K562 (cell line): ENCODE data around the gene CCR6. TPM values are rescaled to one million over a fixed set of nuclear protein-coding genes. Genes with fewer than 3 reads are reported as not detected.
"Not testable (repeated sequence)": the region's sequence is repeated elsewhere in the genome, so short reads cannot be mapped to it uniquely, and the experiment has no call there.

ENCODE experiments used
- ATAC-seq: fragments of 200-7000 bp; cut with Tn5 transposase; 3 replicates; pipeline ENCODE4 v1.9.1; 2020; ENCODE audit warnings: moderate library complexity
- BruUV-seq: library from RNA; stranded (reverse); fragments of 400-500 nt; replicated peaks from 2 replicates; lab custom pipeline; 2021; lab: Mats Ljungman, UMichigan
- CTCF ChIA-PET: fragments of 300-600 bp; formaldehyde crosslinking; extraction: SDS; loops from one replicate; lab custom pipeline; 2021; ENCODE audit warnings: low intra/inter-chr PET ratio; lab: Yijun Ruan, JAX
- POLR2A ChIA-PET: fragments of 300-600, 350-650 bp; sonication (Branson Sonifier 250); formaldehyde crosslinking; extraction: SDS; loops from one replicate; lab custom pipeline; 2021; ENCODE audit warnings: antibody characterized with exemption, inconsistent platforms; lab: Yijun Ruan, JAX
- DNase-seq, 4 experiments: peaks; one replicate each; pipeline versions ENCODE4 v3.0.0 to v3.0.0-alpha.2; 2011 to 2018; ENCODE audit warnings: low spot score in 3 of 4, mixed read lengths in 3 of 4; ENCODE audit errors: extremely low read depth in 1 of 4
- FAIRE-seq: peaks from 2 replicates; lab custom pipeline; 2011; peaks lifted over from hg19 to GRCh38; lab: Jason Lieb, UNC
- H2AFZ ChIP-seq: 2 replicates; pipeline ENCODE4 v1.6.0; 2011; ENCODE audit warnings: low read depth, low read length, control low read depth, inconsistent platforms
- H3K27ac ChIP-seq: fragments of 200-600 bp; 3 replicates; pipeline ENCODE4 v1.8.0; 2011; ENCODE audit warnings: low read depth, mild to moderate bottlenecking, control low read depth, inconsistent platforms, low read length, moderate library complexity, mixed read lengths; ENCODE audit errors: extremely low read depth
- H3K27me3 ChIP-seq, 2 experiments: fragments of 300-600 bp in 1 of 2; 2 replicates in 1 of 2; 3 replicates in 1 of 2; pipeline versions ENCODE4 v1.6.0 to v1.8.0; 2011; ENCODE audit warnings: inconsistent platforms in 2 of 2, low read length in 2 of 2, mild to moderate bottlenecking in 1 of 2, mixed read lengths in 1 of 2, moderate library complexity in 1 of 2; ENCODE audit not compliant: control insufficient read depth in 2 of 2, insufficient read depth in 2 of 2
- H3K36me3 ChIP-seq: fragments of 300-600 bp; 3 replicates; pipeline ENCODE4 v1.8.0; 2011; ENCODE audit warnings: mild to moderate bottlenecking, low read length, inconsistent platforms; ENCODE audit not compliant: control insufficient read depth, insufficient read depth
- H3K4me1 ChIP-seq, 2 experiments: fragments of 200-600 bp in 1 of 2; replicated peaks in 1 of 2; 2 replicates in 1 of 2; 3 replicates in 1 of 2; pipeline versions ENCODE4 v1.5.1 to v1.8.0; 2011; ENCODE audit warnings: inconsistent platforms in 2 of 2, low read length in 2 of 2, mild to moderate bottlenecking in 1 of 2, mixed read lengths in 1 of 2, moderate library complexity in 1 of 2; ENCODE audit not compliant: control insufficient read depth in 2 of 2, insufficient read depth in 2 of 2
- H3K4me2 ChIP-seq: 2 replicates; pipeline ENCODE4 v1.6.1; 2011; ENCODE audit warnings: low read length, control low read depth, inconsistent platforms, mixed read lengths; ENCODE audit not compliant: insufficient read depth
- H3K4me3 ChIP-seq: fragments of 200-600 bp; sonication (generic), shearing (Covaris generic); 2 replicates; pipeline ENCODE4 v1.5.1; 2016; ENCODE audit warnings: control low read depth, inconsistent platforms
- H3K79me2 ChIP-seq: fragments of 200-600 bp; 3 replicates; pipeline ENCODE4 v1.8.0; 2011; ENCODE audit warnings: low read length, inconsistent platforms; ENCODE audit not compliant: control insufficient read depth, insufficient read depth
- H3K9ac ChIP-seq, 2 experiments: 2 replicates each; pipeline versions ENCODE4 v1.6.0 to v1.6.1; 2011; ENCODE audit warnings: low read depth in 2 of 2, low read length in 2 of 2, control low read depth in 1 of 2, inconsistent platforms in 1 of 2, mild to moderate bottlenecking in 1 of 2, mixed read lengths in 1 of 2; ENCODE audit not compliant: insufficient read depth in 1 of 2
- H3K9me1 ChIP-seq: one replicate; pipeline ENCODE4 v1.6.0; 2011; ENCODE audit warnings: inconsistent platforms, mild to moderate bottlenecking, low read length, moderate library complexity; ENCODE audit not compliant: control insufficient read depth, insufficient read depth
- H3K9me3 ChIP-seq: replicated peaks from 2 replicates; pipeline ENCODE4 v1.5.1; 2011; ENCODE audit warnings: low read depth, low read length, inconsistent platforms; ENCODE audit not compliant: control insufficient read depth, insufficient read depth
- H4K20me1 ChIP-seq: replicated peaks from 2 replicates; pipeline ENCODE4 v1.6.1; 2011; ENCODE audit warnings: low read length, inconsistent platforms, mixed read lengths; ENCODE audit not compliant: control insufficient read depth, insufficient read depth
- WGBS: fragments of 100-300 bp; shearing (Covaris generic); methylation state at CpG from one replicate; pipeline ENCODE4 v1.1.6; 2016; ENCODE audit warnings: low coverage, mixed read lengths; ENCODE audit not compliant: insufficient coverage; ENCODE audit errors: missing lambda C conversion rate; 5-methylcytosine and 5-hydroxymethylcytosine counted together
- in situ Hi-C: fragments of 300-500 bp; cut with MboI; formaldehyde crosslinking; loops from 4 replicates; pipeline ENCODE4 v1.15.0; 2018; ENCODE audit warnings: inconsistent platforms, mixed read lengths
- intact Hi-C: fragments of 100-400 bp; cut with micrococcal nuclease; formaldehyde crosslinking; loops from 2 replicates; pipeline ENCODE4 v1.14.2; 2022
- polyA plus RNA-seq, 8 experiments: library from polyadenylated mRNA; depleted of rRNA in 4 of 8; stranded (reverse) in 5 of 8; unstranded in 3 of 8; fragments of >200 nt; fragmentation: Nextera tagmentation in 2 of 8; fragmentation: Illumina TruSeq in 1 of 8; extraction: Ambion mirVana in 2 of 8; extraction: Trizol in 1 of 8; gene quantifications; 2 replicates each; pipeline versions ENCODE4 v1.2.1 to v1.2.3, GENCODE V29; 2011 to 2014; ENCODE audit warnings: inconsistent platforms in 1 of 8, missing spikeins in 1 of 8
- total RNA-seq, 7 experiments: library from RNA; depleted of rRNA in 6 of 7; stranded (reverse); fragments of >200 nt in 6 of 7; fragmentation: Illumina TruSeq in 2 of 7; extraction: Trizol in 2 of 7; gene quantifications; 2 replicates each; pipeline versions ENCODE4 v1.2.1 to v1.2.3, GENCODE V29; 2011 to 2021; ENCODE audit warnings: low replicate concordance in 1 of 7

Gene CCR6
- total and polyA plus RNA-seq, 9 of the 15 experiments (the other 6 are each of a cell fraction or from before 2014, with no cell fraction given), result not detected

GRCh38 chr6:167169867-167170266 lies 47.0 kb downstream of the CCR6 start:
- CTCF ChIA-PET, H3K9me1 ChIP-seq, H3K27ac ChIP-seq, H3K4me2 ChIP-seq, DNase-seq, H3K4me1 ChIP-seq, POLR2A ChIA-PET, H3K9me3 ChIP-seq, H3K36me3 ChIP-seq, BruUV-seq, ATAC-seq, H2AFZ ChIP-seq, intact Hi-C loops, H4K20me1 ChIP-seq, FAIRE-seq, H3K79me2 ChIP-seq, H3K9ac ChIP-seq, H3K4me3 ChIP-seq: not testable (repeated sequence)
- H3K27me3 ChIP-seq, result peaks cover 14 to 38% of the 10 kb centered on the region in 2 experiments
- 7% methylated on average over 3 of the region's 13 CpGs for whole genome bisulfite sequencing
- in situ Hi-C loops, result loop anchor here (5.0 kb wide), 1 partner anchor 212 kb away; no protein-coding TSS in a partner anchor

- H3K36me3 ChIP-seq, intact Hi-C loops, DNase-seq, CTCF ChIA-PET, H3K9ac ChIP-seq, H3K4me3 ChIP-seq, ATAC-seq, H3K9me3 ChIP-seq, POLR2A ChIA-PET, H3K4me1 ChIP-seq, H4K20me1 ChIP-seq, BruUV-seq, H3K79me2 ChIP-seq, H3K4me2 ChIP-seq, FAIRE-seq, H2AFZ ChIP-seq, H3K27ac ChIP-seq, H3K9me1 ChIP-seq: not testable (repeated sequence)
- under 1% methylated on average over 11 of the region's 11 CpGs for WGBS
- in situ Hi-C loops, result loop anchor here (5.0 kb wide), 1 partner anchor 211 kb away; no protein-coding TSS in a partner anchor
- peaks cover 5 to 30% of the 10 kb centered on the region in 2 experiments; a peak in 4 of 5 replicates for H3K27me3 ChIP-seq
Observed at GRCh38 chr6:167171300-167171699, 48.4 kb downstream of the CCR6 start.

- BruUV-seq, H3K36me3 ChIP-seq, FAIRE-seq, H2AFZ ChIP-seq, H3K4me1 ChIP-seq, H3K27ac ChIP-seq, H3K4me2 ChIP-seq, H3K9me3 ChIP-seq, POLR2A ChIA-PET, ATAC-seq, H3K9ac ChIP-seq, DNase-seq, H4K20me1 ChIP-seq, CTCF ChIA-PET, H3K9me1 ChIP-seq, H3K4me3 ChIP-seq, intact Hi-C loops, H3K79me2 ChIP-seq: not testable (repeated sequence)
- in situ Hi-C loops, result loop anchor here (5.0 kb wide), 1 partner anchor 210 kb away; no protein-coding TSS in a partner anchor
- WGBS, result under 1% methylated on average over 10 of the region's 13 CpGs
- peaks cover 5 to 30% of the 10 kb centered on the region in 2 experiments; a peak in 4 of 5 replicates for H3K27me3 ChIP-seq
Observed at GRCh38 chr6:167172011-167172410, 49.1 kb downstream of the CCR6 start.

GRCh38 chr6:167177271-167177670 lies 54.4 kb downstream of the CCR6 start:
- H3K4me3 ChIP-seq, H3K9me3 ChIP-seq, DNase-seq, CTCF ChIA-PET, H3K9ac ChIP-seq, H3K27ac ChIP-seq, H3K36me3 ChIP-seq, intact Hi-C loops, ATAC-seq, H4K20me1 ChIP-seq, H3K79me2 ChIP-seq, H2AFZ ChIP-seq, BruUV-seq, FAIRE-seq, H3K9me1 ChIP-seq, H3K4me1 ChIP-seq, H3K4me2 ChIP-seq, in situ Hi-C loops: not testable (repeated sequence)
- POLR2A ChIA-PET, result interaction anchor here (0.6 kb wide), 1 partner anchor 150 kb away, joined by 3 read pairs; no protein-coding TSS in a partner anchor
- WGBS, result 13% methylated on average over 7 of the region's 14 CpGs
- peaks cover under 1 to 19% of the 10 kb centered on the region in 2 experiments; a peak in 4 of 5 replicates for H3K27me3 ChIP-seq
